Stimulated activated CD4-positive, alpha-beta T cell treated with anti-CD3 and anti-CD28 coated beads, Interleukin-12 subunit alpha, Interleukin-12 subunit beta, amount 100 ng/mL, for 4 hours (primary cell): ENCODE data around the gene SLF1.
"Not testable (repeated sequence)": the region's sequence is repeated elsewhere in the genome, so short reads cannot be mapped to it uniquely, and the experiment has no call there.

Source experiments
- DNase-seq: peaks from one replicate; pipeline ENCODE4 v3.0.0-alpha.2; 2020

SLF1 gene

DNA sequence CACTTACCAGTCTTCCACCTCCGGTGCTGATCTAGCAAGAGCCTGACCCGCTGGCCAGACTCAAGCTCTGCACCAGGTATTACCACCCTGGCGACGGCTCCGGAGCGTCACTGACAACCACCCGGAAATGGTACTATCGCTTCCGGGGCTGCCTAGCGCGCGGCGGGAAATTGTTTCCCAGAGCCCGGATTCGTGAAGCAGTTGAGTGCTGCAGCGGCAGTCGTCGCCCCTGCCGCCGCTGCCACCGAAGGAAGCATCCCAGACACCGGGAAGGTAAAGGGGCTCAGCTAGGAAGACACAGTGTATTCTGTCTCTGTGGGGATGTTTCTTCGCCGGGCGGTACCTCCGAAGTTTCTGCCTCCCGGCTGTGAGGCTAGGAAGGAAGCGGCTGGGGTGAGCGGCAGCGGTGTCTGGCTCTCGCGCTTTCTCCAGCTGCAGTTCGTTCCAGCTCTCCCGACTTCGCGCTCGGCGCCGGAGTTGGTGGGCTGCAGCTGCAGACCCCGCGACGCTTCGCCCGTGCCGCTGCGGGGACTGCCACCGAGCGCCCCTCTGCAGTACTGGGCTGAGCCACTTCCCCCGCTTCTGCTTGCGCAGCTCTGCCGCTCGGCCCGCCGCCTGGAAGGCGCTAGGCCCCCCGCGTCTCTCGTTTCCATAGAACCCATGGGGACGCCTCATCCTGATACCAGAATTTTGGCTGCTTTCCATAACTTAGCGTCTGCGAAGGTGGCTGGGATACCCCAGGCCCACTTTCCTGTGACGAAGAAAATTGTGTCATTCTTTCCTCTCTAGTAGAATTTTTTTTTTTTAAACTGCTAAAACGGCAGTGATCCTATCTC lies at the start of gene SLF1, which contains the start of gene KIAA0825:
Gene SLF1, plus strand, starts transcription at position 177 of the 836 bp plus-strand sequence. CDS start 10,142 bp downstream, outside the sequence.
Gene KIAA0825, minus strand, starts transcription at position 112 of the 836 bp plus-strand sequence. CDS start 81,478 bp downstream, outside the sequence.
- peak; percentile 80 for DNase-seq

DNA sequence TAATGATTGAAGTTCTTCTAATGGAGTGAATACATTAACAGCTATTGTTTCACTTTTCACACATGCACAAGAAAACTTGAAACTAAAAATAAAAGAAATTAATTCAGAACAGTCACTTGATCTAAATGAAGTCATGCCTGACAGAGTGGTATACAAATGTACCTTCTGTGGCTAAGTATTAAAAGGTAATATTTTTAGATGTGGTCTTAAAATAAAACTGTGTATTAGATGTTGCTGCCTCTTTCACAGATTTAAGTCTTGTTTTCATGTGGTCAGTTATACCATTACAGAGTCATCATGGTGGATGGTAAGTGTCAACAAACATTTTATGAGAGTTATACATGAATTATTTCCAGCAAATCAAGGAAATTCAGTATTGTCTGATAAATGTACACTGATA lies 47.1 kb upstream of the SLF1 start:
- DNase-seq = no peak

- not testable (repeated sequence) for DNase-seq
Observed at GRCh38 chr5:94573349-94573748, 45.1 kb upstream of the SLF1 start.

DNA sequence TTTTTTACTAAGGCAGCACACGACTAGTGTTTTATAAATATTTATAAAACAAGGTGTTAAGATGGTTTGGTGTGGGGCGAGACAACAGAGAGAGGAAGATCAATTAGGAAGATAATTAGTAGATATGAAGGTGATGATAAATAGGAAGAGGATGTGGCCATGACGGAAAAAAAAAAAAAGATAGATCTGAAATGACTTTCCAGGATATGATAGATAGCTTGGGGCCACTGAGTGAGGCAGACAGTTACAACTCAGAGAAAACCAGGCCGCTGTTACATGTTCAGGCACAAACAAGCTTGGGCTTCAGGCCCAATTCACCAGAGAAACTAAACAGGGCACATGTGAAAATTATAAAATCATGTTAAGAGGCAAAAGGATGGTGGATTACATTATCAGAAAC lies 43.3 kb upstream of the SLF1 start:
- no peak for DNase-seq

DNA sequence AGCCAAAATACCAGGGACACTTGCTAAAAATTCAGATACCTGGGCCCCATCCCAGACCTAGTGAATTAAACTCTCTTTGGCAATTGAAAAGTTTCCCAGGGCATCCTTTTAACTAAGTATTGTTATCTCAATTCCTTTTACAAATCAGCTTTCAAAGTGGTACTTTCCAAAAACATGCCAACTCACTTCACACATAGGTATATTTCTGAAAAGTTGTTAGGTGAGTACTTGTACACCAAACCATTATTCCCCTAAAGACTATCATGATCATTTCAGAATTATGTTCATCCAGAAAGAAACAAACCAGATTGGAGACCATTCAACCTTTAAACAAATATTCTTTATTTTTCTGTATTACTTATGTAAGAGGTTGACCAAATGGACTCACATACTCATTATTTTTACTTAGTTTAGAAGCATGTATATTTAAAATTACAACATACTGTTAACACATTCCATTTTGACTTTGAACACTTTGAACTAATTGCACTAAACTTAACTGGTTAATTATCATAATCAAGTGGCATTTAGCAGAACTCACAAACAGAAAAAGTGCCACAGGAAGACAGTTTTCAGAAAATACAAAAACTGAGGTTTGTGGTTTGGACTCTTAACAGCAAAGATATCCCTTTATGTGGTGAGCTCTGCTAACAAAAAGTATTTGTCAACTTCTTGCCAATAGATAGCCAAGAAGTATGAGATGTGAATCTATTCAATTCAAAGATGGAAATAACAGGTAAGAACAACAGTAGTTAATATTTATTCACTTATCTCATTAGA lies 40.8 kb upstream of the SLF1 start:
- no peak for DNase-seq

- DNase-seq = no peak
Observed at GRCh38 chr5:94595281-94595840, 23.1 kb upstream of the SLF1 start.

GRCh38 chr5:94613583-94613982 lies 4.9 kb upstream of the SLF1 start:
- DNase-seq = no peak

GRCh38 chr5:94614156-94614805 lies 4.2 kb upstream of the SLF1 start:
- DNase-seq = no peak

- no peak for DNase-seq
Observed at GRCh38 chr5:94615862-94616261, 2.6 kb upstream of the SLF1 start.

DNA sequence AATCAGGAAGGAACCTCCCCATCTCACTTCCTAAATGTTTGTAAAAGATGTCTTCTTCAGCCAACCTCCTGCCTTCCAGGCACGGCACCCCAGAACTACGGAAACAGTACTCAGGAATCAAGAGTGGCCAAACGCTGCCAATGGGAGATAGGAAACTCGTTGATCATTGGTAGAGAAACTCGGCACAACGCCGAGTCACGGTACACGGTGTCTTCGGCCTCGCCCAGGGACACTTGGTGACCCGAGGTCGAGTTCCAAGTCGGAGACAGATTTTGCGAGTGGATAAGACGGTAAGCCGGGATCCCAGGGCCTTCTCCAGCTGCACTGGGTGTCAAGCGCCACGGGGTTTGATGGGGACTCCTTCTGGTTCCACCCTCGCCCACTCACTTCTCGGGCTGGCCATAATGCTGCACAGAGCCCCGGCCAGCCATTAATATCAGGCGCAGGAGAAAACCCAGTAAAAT lies 408 bp upstream of the SLF1 start:
- no peak for DNase-seq

- DNase-seq = no peak
Observed at GRCh38 chr5:94620256-94620655, 1.8 kb downstream of the SLF1 start.

GRCh38 chr5:94621763-94622162 lies 3.3 kb downstream of the SLF1 start:
- no peak for DNase-seq

- DNase-seq = no peak
Observed at GRCh38 chr5:94623011-94623410, 4.5 kb downstream of the SLF1 start.

DNA sequence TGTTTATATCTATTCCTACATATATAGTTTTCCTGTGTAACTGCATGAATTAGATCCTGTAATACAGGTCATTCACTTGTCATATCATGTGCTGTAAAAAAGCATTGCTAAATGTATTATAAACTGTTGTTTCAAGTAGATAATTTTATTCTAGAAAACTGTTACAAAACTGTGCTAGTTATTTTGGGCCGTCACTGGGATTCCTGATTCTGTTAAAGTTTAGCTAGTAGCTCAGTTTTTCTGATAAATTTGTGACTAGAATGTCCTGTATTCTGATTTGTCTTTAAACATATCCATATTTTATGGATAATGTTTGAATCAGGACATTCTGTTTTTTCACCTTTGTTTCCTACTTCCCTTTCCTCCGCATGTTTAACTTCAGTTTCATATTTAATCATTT lies 5.4 kb downstream of the SLF1 start:
- no peak for DNase-seq

DNA sequence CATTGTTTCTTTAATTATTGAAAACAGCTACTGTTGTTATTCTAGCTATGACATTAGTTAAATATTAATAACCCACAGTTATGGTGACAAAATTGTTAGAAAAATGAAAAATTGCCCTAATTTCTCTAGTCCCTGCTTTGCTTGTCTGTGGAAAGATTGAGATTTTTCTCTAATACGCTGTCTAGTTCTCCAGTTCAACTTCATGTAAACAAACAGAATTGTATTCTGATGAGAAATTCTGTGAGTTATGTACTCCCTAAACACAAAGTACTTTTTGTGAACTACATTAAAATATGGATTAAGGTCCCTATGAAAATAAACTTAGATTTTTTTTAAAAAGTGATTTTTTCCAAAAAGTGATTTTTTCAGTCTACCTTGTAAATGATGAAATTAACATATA lies 8.7 kb downstream of the SLF1 start:
- DNase-seq = no peak

GRCh38 chr5:94632024-94632423 lies 13.6 kb downstream of the SLF1 start:
- no peak for DNase-seq

- no peak for DNase-seq
Observed at GRCh38 chr5:94640176-94640575, 21.7 kb downstream of the SLF1 start.

DNA sequence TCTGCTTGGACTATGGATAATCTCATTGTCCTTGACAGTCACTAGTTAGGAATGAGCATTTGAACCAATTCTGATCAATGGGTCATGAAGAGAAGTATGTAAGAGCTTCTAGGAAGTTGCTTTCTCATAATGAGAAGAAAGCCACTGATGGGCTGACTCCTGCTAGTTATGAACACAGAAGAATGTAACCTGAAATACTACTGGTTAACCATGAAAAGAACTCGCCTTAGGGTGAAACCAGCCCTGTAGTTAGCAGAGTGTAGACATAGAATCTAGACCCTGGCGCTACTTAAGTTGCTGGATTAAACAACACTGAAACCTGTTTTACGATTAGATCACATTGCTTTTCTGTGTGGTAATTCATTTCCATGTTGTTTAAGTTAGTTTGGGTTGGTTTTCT lies 26.6 kb downstream of the SLF1 start:
- no peak for DNase-seq

DNA sequence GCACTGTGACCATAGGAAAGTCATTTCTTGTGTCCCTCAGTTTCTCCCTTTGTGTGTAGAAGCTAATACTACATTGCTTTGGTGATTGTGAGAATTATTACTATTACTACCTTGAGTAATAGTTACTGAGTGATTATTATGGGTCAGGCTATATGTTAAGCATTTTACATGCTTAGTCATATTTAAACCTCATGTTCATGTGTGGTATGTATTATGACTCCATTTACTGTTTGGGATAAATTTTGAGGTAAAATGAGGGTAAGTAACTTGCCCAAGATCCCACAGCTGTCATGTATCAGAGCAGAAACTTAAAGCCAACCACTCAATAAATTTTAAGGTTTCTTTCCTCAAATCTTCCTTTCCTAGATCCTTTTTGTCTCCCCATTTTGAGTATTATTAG lies 28.3 kb downstream of the SLF1 start:
- DNase-seq = no peak

GRCh38 chr5:94649874-94650273 lies 31.4 kb downstream of the SLF1 start:
- no peak for DNase-seq

- DNase-seq = no peak
Observed at GRCh38 chr5:94658272-94658671, 39.8 kb downstream of the SLF1 start.

- DNase-seq = no peak
Observed at GRCh38 chr5:94660506-94660905, 42.0 kb downstream of the SLF1 start.

- no peak for DNase-seq
Observed at GRCh38 chr5:94661086-94661485, 42.6 kb downstream of the SLF1 start.
